ENCODE results near the gene HLA-DOB.

The HLA-DOB gene

DNA sequence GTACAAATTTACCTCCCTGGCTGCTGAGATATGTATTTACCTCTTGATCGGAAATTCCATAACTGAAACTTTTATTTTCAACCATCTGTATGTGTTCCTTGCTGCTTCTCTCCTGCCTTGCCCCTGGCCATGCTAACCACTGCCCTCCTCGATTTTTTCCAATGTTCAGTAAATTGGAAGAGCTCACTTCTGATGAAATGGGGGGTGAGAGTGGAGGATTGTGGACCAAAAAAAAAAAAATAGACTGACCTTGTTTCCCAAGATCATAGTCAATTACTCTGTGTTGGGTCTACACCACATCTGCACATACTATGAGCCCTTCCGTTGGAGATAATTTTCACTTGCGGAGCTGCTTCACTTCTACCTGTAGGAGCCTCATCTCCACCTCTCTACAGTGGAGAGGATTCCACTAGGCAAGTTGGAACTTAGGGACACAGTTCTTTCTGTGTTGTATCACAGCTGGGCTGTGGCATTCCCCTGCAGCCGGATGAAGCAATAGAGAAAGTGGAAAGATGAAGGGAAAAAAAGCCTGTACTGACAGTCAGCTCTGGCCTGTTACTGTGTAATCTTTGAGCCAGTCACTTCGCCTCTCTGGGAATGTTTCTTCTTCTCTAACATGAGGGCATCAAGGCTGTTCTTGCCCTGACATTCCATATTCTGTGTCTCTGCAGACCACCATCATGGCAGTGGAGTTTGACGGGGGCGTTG, 38.8 kb upstream of the HLA-DOB start:
- Histone ChIP-seq H3K27me3 (ENCODE audit: insufficient read depth, insufficient read length) (peaks cover 62% of the 10 kb centered on the region), H3K4me1 (ENCODE audit: insufficient read depth, insufficient read length) (no peaks in the 10 kb centered on the region), H3K4me3 (ENCODE audit: insufficient read length, low read depth) (no peak overlapping the region), H3K9me3 (ENCODE audit: insufficient read depth, low read length) (no peaks in the 10 kb centered on the region), H3K36me3 (ENCODE audit: insufficient read depth, insufficient read length, low read length) (no peaks in the 10 kb centered on the region), H3K9ac (ENCODE audit: insufficient read length, low read depth) (no peak overlapping the region)
- TF ChIP-seq ZNF274 (IDR thresholded peaks at IDR 0.05; ENCODE audit: low read depth, low read length) (no peak), SUZ12 (IDR thresholded peaks at IDR 0.05; ENCODE audit: extremely low read depth, insufficient read depth, insufficient read length) (no peak)
- DNase-seq (ENCODE audit: low read depth, low spot score), result no peak

GRCh38 chr6:32854376-32855178, 37.8 kb upstream of the HLA-DOB start:
- no peak for DNase-seq (ENCODE audit: low read depth, low spot score)
- H3K4me1 ChIP-seq (ENCODE audit: insufficient read depth, insufficient read length), result no peaks in the 10 kb centered on the region
- H3K36me3 ChIP-seq (ENCODE audit: insufficient read depth, insufficient read length, low read length), result no peaks in the 10 kb centered on the region

DNA sequence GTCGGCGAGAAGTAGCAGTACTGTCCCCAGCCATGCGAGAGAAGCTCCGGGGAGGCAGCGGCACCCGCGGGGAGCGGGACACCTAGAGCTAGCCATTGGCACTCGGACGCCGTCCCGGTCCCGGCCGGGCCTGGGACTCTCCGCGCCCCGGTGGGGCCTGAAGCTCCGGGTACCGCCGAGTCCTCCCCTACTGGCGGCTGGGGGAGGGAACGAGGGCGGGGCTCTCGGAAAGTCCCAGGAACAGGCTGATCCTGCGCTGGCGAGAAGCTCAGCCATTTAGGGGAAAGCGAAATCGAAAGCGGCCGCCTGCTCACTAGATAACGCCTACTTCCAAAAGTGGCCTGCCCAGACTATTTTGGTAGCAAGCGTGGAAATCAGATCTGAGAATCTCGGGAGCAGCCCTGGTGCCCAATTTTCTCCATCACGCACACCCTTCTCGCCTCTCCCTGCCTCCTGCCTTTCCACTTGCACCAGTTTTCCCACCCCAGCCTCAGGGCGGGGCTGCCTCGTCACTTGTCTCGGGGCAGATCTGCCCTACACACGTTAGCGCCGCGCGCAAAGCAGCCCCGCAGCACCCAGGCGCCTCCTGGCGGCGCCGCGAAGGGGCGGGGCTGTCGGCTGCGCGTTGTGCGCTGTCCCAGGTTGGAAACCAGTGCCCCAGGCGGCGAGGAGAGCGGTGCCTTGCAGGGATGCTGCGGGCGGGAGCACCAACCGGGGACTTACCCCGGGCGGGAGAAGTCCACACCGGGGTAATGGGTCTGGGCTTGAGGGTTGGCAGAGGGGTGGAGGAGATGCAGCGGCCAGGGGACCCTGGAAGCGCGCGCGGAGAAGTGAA, 37.0 kb upstream of the HLA-DOB start, which contains the start of the genes PSMB9 and TAP1:
PSMB9 (plus strand) TSS at position 652 of the 835 bp plus-strand sequence; CDS start at position 690, 38 bp downstream.
TAP1 (minus strand) TSS at position 164 of the 835 bp plus-strand sequence; CDS start at position 96, 68 bp downstream.
- Histone ChIP-seq H3K9me3 (ENCODE audit: insufficient read depth, low read length) (no peaks in the 10 kb centered on the region), H3K27me3 (ENCODE audit: insufficient read depth, insufficient read length) (peaks cover 73% of the 10 kb centered on the region)
- TF ChIP-seq YY1 (IDR thresholded peaks at IDR 0.05; ENCODE audit: insufficient read depth, insufficient read length), result no peak
- TF ChIP-seq SUZ12 (IDR thresholded peaks at IDR 0.05; ENCODE audit: extremely low read depth, insufficient read depth, insufficient read length), result no peak
- no peak for TF ChIP-seq ZNF274 (IDR thresholded peaks at IDR 0.05; ENCODE audit: low read depth, low read length)

More at GRCh38 chr6:32854376-32855178, 37.8 kb upstream of the HLA-DOB start:
- peaks cover 72% of the 10 kb centered on the region for H3K27me3 ChIP-seq (ENCODE audit: insufficient read depth, insufficient read length)
- H3K9me3 ChIP-seq (ENCODE audit: insufficient read depth, low read length), result no peaks in the 10 kb centered on the region
- peak overlapping the region; percentile 61 for H3K9ac ChIP-seq (ENCODE audit: insufficient read length, low read depth)
- H3K4me3 ChIP-seq (ENCODE audit: insufficient read length, low read depth), result peak overlapping the region; percentile 40
- TF ChIP-seq YY1 (IDR thresholded peaks at IDR 0.05; ENCODE audit: insufficient read depth, insufficient read length) (no peak), ZNF274 (IDR thresholded peaks at IDR 0.05; ENCODE audit: low read depth, low read length) (no peak), SUZ12 (IDR thresholded peaks at IDR 0.05; ENCODE audit: extremely low read depth, insufficient read depth, insufficient read length) (no peak)

DNA sequence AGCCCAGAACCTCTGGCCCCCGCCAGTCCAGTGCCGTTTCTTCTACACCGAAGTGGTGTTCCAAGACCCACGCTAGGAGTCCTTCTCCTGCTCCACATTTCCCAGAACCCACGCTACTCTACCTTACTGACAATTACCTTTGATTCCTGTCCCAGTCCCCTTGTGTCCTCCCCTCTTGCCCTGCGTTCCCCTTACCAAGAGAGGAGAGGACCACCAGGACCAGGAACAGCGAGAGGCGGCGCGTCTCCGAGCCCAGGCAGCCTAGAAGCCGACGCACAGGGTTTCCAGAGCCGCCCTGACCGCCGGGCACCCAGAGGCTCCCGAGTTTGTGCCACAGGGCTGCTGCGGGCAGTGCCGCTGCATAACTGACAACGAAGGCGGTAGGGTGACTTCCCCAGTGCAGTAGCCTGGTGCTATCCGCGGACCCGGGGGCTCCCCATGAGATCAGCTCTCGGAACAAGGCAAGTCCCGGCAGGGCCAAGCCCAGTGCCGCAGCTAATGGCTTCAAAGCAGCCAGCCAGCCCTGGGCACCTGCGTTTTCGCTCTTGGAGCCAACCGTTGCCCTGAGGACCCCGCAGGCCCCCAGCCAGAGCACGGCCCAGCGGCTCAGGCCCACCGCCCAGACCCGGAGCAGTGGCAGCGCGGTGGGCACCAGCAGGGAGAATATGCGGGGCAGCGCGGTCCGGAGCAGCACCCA, 36.2 kb upstream of the HLA-DOB start:
- H3K4me1 ChIP-seq (ENCODE audit: insufficient read depth, insufficient read length), result no peaks in the 10 kb centered on the region
- TF ChIP-seq SUZ12 (IDR thresholded peaks at IDR 0.05; ENCODE audit: extremely low read depth, insufficient read depth, insufficient read length) (no peak), ZNF274 (IDR thresholded peaks at IDR 0.05; ENCODE audit: low read depth, low read length) (no peak), YY1 (IDR thresholded peaks at IDR 0.05; ENCODE audit: insufficient read depth, insufficient read length) (no peak)
- H3K9ac ChIP-seq (ENCODE audit: insufficient read length, low read depth), result peak overlapping the region; percentile 76
- H3K4me3 ChIP-seq (ENCODE audit: insufficient read length, low read depth), result peak overlapping the region; percentile 61
- no peaks in the 10 kb centered on the region for H3K36me3 ChIP-seq (ENCODE audit: insufficient read depth, insufficient read length, low read length)
- no peaks in the 10 kb centered on the region for H3K9me3 ChIP-seq (ENCODE audit: insufficient read depth, low read length)
- peaks cover 79% of the 10 kb centered on the region for H3K27me3 ChIP-seq (ENCODE audit: insufficient read depth, insufficient read length)
- no peak for DNase-seq (ENCODE audit: low read depth, low spot score)

More for the DNA sequence above, 37.0 kb upstream of the HLA-DOB start, which contains the start of the genes PSMB9 and TAP1:
- peak within 1 kb of the TSS; percentile 61 for H3K4me3 ChIP-seq (ENCODE audit: insufficient read length, low read depth)
- no peaks in the 10 kb centered on the region for H3K4me1 ChIP-seq (ENCODE audit: insufficient read depth, insufficient read length)
- peak within 1 kb of the TSS; percentile 76 for H3K9ac ChIP-seq (ENCODE audit: insufficient read length, low read depth)
- peak; percentile 66 for DNase-seq (ENCODE audit: low read depth, low spot score)
- H3K36me3 ChIP-seq (ENCODE audit: insufficient read depth, insufficient read length, low read length), result no peaks in the 10 kb centered on the region

DNA sequence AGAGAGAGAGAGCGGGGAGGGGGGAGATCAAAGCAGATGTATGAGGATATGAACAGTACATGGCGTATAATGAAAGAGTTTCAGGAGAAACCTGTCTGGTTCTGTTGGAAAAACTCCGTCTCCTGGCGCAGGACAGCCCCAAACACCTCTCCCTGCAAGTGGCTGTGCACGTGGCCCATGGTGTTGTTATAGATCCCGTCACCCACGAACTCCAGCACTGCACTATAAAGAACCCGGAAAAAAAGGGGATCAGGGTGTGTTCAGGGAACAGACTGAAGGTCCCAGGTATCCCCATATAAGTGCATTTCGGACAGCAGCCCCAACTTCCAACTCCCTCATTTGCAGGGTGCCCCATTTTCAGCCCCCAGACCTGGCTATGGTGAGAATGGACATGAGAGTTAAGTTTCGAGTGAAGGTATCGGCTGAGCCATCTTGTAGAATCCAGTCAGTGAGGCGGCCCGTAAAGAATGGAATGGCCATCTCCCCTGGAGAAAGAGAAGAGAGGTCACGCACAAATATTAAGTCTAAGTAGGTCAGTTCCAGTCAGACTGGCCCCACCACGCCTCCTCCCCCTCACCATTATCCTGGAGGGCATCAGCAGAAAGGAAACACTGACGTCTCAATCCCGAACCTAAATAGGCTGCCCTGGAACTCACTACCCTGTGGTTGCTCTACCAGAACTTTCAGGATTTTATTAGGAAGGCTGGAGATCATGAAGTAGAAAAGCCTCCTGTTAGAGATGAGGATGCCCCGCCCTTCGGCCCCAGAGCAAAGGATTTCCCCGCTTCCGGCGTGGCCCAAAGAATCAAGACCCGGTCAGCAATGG, 35.4 kb upstream of the HLA-DOB start:
- Histone ChIP-seq H3K27me3 (ENCODE audit: insufficient read depth, insufficient read length) (peaks cover 75% of the 10 kb centered on the region), H3K9ac (ENCODE audit: insufficient read length, low read depth) (no peak overlapping the region), H3K36me3 (ENCODE audit: insufficient read depth, insufficient read length, low read length) (no peaks in the 10 kb centered on the region), H3K4me3 (ENCODE audit: insufficient read length, low read depth) (peak overlapping the region; percentile 61), H3K9me3 (ENCODE audit: insufficient read depth, low read length) (no peaks in the 10 kb centered on the region), H3K4me1 (ENCODE audit: insufficient read depth, insufficient read length) (no peaks in the 10 kb centered on the region)
- TF ChIP-seq YY1 (IDR thresholded peaks at IDR 0.05; ENCODE audit: insufficient read depth, insufficient read length) (no peak), SUZ12 (IDR thresholded peaks at IDR 0.05; ENCODE audit: extremely low read depth, insufficient read depth, insufficient read length) (no peak), ZNF274 (IDR thresholded peaks at IDR 0.05; ENCODE audit: low read depth, low read length) (no peak)
- no peak for DNase-seq (ENCODE audit: low read depth, low spot score)

DNA sequence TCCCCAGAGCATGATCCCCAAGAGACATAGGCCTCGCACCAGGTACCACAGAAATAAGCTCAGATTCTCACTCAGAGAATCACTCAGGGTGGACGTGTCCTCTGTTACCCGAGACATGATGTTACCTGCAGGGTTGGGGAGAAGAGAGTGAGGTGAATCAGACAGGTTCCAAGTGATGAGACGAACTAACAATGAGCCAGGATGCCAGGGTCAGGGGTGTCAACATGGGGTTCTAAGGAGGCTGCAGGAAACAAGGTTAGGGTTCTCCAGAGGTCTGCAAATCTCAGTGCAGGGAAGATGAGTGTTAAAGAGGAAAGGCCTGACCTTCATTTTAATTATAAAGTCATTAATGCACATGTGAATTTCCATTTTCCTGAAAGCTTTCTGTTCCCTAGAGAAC, 34.2 kb upstream of the HLA-DOB start:
- Histone ChIP-seq H3K27me3 (ENCODE audit: insufficient read depth, insufficient read length) (peaks cover 75% of the 10 kb centered on the region), H3K4me3 (ENCODE audit: insufficient read length, low read depth) (no peak overlapping the region), H3K4me1 (ENCODE audit: insufficient read depth, insufficient read length) (no peaks in the 10 kb centered on the region), H3K9ac (ENCODE audit: insufficient read length, low read depth) (no peak overlapping the region), H3K36me3 (ENCODE audit: insufficient read depth, insufficient read length, low read length) (no peaks in the 10 kb centered on the region), H3K9me3 (ENCODE audit: insufficient read depth, low read length) (no peaks in the 10 kb centered on the region)
- DNase-seq (ENCODE audit: low read depth, low spot score), result no peak
- TF ChIP-seq ZNF274 (IDR thresholded peaks at IDR 0.05; ENCODE audit: low read depth, low read length), result no peak
- no peak for TF ChIP-seq SUZ12 (IDR thresholded peaks at IDR 0.05; ENCODE audit: extremely low read depth, insufficient read depth, insufficient read length)
- no peak for TF ChIP-seq YY1 (IDR thresholded peaks at IDR 0.05; ENCODE audit: insufficient read depth, insufficient read length)
